Activated CD4-positive, alpha-beta memory T cell treated with anti-CD3 and anti-CD28 coated beads for 36 hours (primary cell): ENCODE results near the gene TTC23. TPM values are rescaled to one million over a fixed set of nuclear protein-coding genes. Genes with fewer than 3 reads are reported as not detected.

Source experiments
- CTCF ChIA-PET: fragments of 350-600 bp; sonication (Branson Sonifier 250); formaldehyde crosslinking; loops from one replicate; lab custom pipeline; 2021; ENCODE audit warnings: antibody characterized with exemption, inconsistent platforms; lab: Charles Lee
- POLR2A ChIA-PET: fragments of 350-600 bp; sonication (Branson Sonifier 250); formaldehyde crosslinking; loops from one replicate; lab custom pipeline; 2021; ENCODE audit warnings: antibody characterized with exemption; lab: Charles Lee
- DNase-seq: peaks from one replicate; pipeline ENCODE4 v3.0.0-alpha.2; 2020
- H3K27ac Mint-ChIP-seq: one replicate; pipeline ENCODE4 v1.8.0; 2021; ENCODE audit warnings: mixed read lengths
- H3K27me3 Mint-ChIP-seq: one replicate; pipeline ENCODE4 v1.8.0; 2021; ENCODE audit warnings: mixed read lengths
- H3K36me3 Mint-ChIP-seq: one replicate; pipeline ENCODE4 v1.8.0; 2021; ENCODE audit warnings: mixed read lengths
- H3K4me1 Mint-ChIP-seq: one replicate; pipeline ENCODE4 v1.8.0; 2021; ENCODE audit warnings: low read depth, mixed read lengths
- H3K4me3 Mint-ChIP-seq: one replicate; pipeline ENCODE4 v1.8.0; 2021; ENCODE audit warnings: mild to moderate bottlenecking, mixed read lengths
- H3K9me3 Mint-ChIP-seq: one replicate; pipeline ENCODE4 v1.8.0; 2021; ENCODE audit warnings: mixed read lengths
- intact Hi-C: fragments of 100-400 bp; cut with micrococcal nuclease; formaldehyde crosslinking; loops from one replicate; pipeline ENCODE4 v1.15.1; 2023
- total RNA-seq, 2 experiments: library from RNA; stranded (reverse); gene quantifications; one replicate each; pipeline ENCODE4 v1.2.3, GENCODE V29; 2021

TTC23 gene
- total RNA-seq, 2 experiments from 2014 or later: 2.8 to 4.1 TPM

- intact Hi-C loops: no loop called here
- CTCF ChIA-PET: no interaction called here
- no peak for DNase-seq
These were observed 61.4 kb downstream of the TTC23 start for GRCh38 chr15:99187936-99188335.

GRCh38 chr15:99185414-99186130, 63.8 kb downstream of the TTC23 start:
- Mint-ChIP-seq H3K4me3 (no peak overlapping the region), H3K9me3 (no peaks in the 10 kb centered on the region), H3K27me3 (peaks cover 4% of the 10 kb centered on the region), H3K4me1 (no peaks in the 10 kb centered on the region), H3K27ac (no peak overlapping the region), H3K36me3 (no peaks in the 10 kb centered on the region)
- CTCF ChIA-PET: no interaction called here
- no peak for DNase-seq
- intact Hi-C loops: no loop called here
- POLR2A ChIA-PET: no interaction called here

More at GRCh38 chr15:99187936-99188335, 61.4 kb downstream of the TTC23 start:
- Mint-ChIP-seq H3K36me3 (no peaks in the 10 kb centered on the region), H3K9me3 (peaks cover 7% of the 10 kb centered on the region), H3K27ac (no peak overlapping the region), H3K4me3 (no peak overlapping the region), H3K27me3 (peaks cover 6% of the 10 kb centered on the region), H3K4me1 (no peaks in the 10 kb centered on the region)
- POLR2A ChIA-PET: no interaction called here

GRCh38 chr15:99182791-99183190, 66.6 kb downstream of the TTC23 start:
- H3K4me1 Mint-ChIP-seq: no peaks in the 10 kb centered on the region
- H3K27me3 Mint-ChIP-seq: peaks cover 2% of the 10 kb centered on the region
- H3K27ac Mint-ChIP-seq: no peak overlapping the region
- no peaks in the 10 kb centered on the region for H3K9me3 Mint-ChIP-seq
- POLR2A ChIA-PET: no interaction called here
- CTCF ChIA-PET: no interaction called here
- intact Hi-C loops: no loop called here
- H3K4me3 Mint-ChIP-seq: no peak overlapping the region
- H3K36me3 Mint-ChIP-seq: no peaks in the 10 kb centered on the region
- DNase-seq: no peak

- no peak for DNase-seq
- POLR2A ChIA-PET: no interaction called here
- CTCF ChIA-PET: no interaction called here
- H3K27me3 Mint-ChIP-seq: peaks cover 2% of the 10 kb centered on the region
- intact Hi-C loops: no loop called here
- no peak overlapping the region for H3K4me3 Mint-ChIP-seq
- no peaks in the 10 kb centered on the region for H3K4me1 Mint-ChIP-seq
- no peaks in the 10 kb centered on the region for H3K9me3 Mint-ChIP-seq
- H3K36me3 Mint-ChIP-seq: no peaks in the 10 kb centered on the region
- no peak overlapping the region for H3K27ac Mint-ChIP-seq
These were observed 67.8 kb downstream of the TTC23 start for GRCh38 chr15:99181545-99181971.

GRCh38 chr15:99180964-99181306, 68.4 kb downstream of the TTC23 start:
- no peak for DNase-seq
- H3K4me3 Mint-ChIP-seq: no peak overlapping the region
- no peaks in the 10 kb centered on the region for H3K36me3 Mint-ChIP-seq
- H3K4me1 Mint-ChIP-seq: no peaks in the 10 kb centered on the region
- H3K27me3 Mint-ChIP-seq: peaks cover 2% of the 10 kb centered on the region
- POLR2A ChIA-PET: no interaction called here
- no peaks in the 10 kb centered on the region for H3K9me3 Mint-ChIP-seq
- intact Hi-C loops: no loop called here
- CTCF ChIA-PET: no interaction called here
- H3K27ac Mint-ChIP-seq: no peak overlapping the region

GRCh38 chr15:99180086-99180963, 69.1 kb downstream of the TTC23 start:
- POLR2A ChIA-PET: no interaction called here
- CTCF ChIA-PET: no interaction called here
- no peaks in the 10 kb centered on the region for H3K4me1 Mint-ChIP-seq
- H3K27me3 Mint-ChIP-seq: peaks cover 2% of the 10 kb centered on the region
- intact Hi-C loops: no loop called here
- H3K4me3 Mint-ChIP-seq: no peak overlapping the region
- H3K36me3 Mint-ChIP-seq: no peaks in the 10 kb centered on the region
- no peak overlapping the region for H3K27ac Mint-ChIP-seq
- H3K9me3 Mint-ChIP-seq: no peaks in the 10 kb centered on the region
- no peak for DNase-seq

GRCh38 chr15:99177679-99178078, 71.7 kb downstream of the TTC23 start:
- intact Hi-C loops: no loop called here
- Mint-ChIP-seq H3K4me1 (no peaks in the 10 kb centered on the region), H3K27me3 (no peaks in the 10 kb centered on the region), H3K36me3 (no peaks in the 10 kb centered on the region), H3K4me3 (no peak overlapping the region), H3K9me3 (no peaks in the 10 kb centered on the region), H3K27ac (no peak overlapping the region)
- no peak for DNase-seq
- ChIA-PET CTCF (interaction anchor here (1.4 kb wide), 1 partner anchor 72 kb away, joined by 4 read pairs; the partner anchor contains the start of gene SYNM), POLR2A (no interaction called here)

- DNase-seq: no peak
- Mint-ChIP-seq H3K36me3 (no peaks in the 10 kb centered on the region), H3K9me3 (no peaks in the 10 kb centered on the region), H3K4me3 (no peak overlapping the region), H3K4me1 (no peaks in the 10 kb centered on the region), H3K27me3 (no peaks in the 10 kb centered on the region), H3K27ac (no peak overlapping the region)
- ChIA-PET POLR2A (no interaction called here), CTCF (no interaction called here)
- intact Hi-C loops: no loop called here
These were observed 72.6 kb downstream of the TTC23 start for GRCh38 chr15:99176757-99177156.

- Mint-ChIP-seq H3K4me1 (no peaks in the 10 kb centered on the region), H3K27me3 (no peaks in the 10 kb centered on the region), H3K9me3 (no peaks in the 10 kb centered on the region), H3K4me3 (no peak overlapping the region), H3K27ac (no peak overlapping the region), H3K36me3 (no peaks in the 10 kb centered on the region)
- intact Hi-C loops: no loop called here
- POLR2A ChIA-PET: no interaction called here
- no peak for DNase-seq
- CTCF ChIA-PET: no interaction called here
These were observed 74.6 kb downstream of the TTC23 start for GRCh38 chr15:99174567-99175395.

- no peak overlapping the region for H3K27ac Mint-ChIP-seq
- H3K4me1 Mint-ChIP-seq: no peaks in the 10 kb centered on the region
- POLR2A ChIA-PET: no interaction called here
- H3K4me3 Mint-ChIP-seq: no peak overlapping the region
- intact Hi-C loops: no loop called here
- no peak for DNase-seq
- H3K27me3 Mint-ChIP-seq: no peaks in the 10 kb centered on the region
- no peaks in the 10 kb centered on the region for H3K36me3 Mint-ChIP-seq
- H3K9me3 Mint-ChIP-seq: no peaks in the 10 kb centered on the region
- CTCF ChIA-PET: interaction anchor here (0.6 kb wide), 1 partner anchor 57 kb away, joined by 3 read pairs; no protein-coding TSS in a partner anchor
These were observed 76.4 kb downstream of the TTC23 start for GRCh38 chr15:99172989-99173388.

GRCh38 chr15:99172171-99172570, 77.2 kb downstream of the TTC23 start:
- DNase-seq: no peak
- POLR2A ChIA-PET: no interaction called here
- intact Hi-C loops: no loop called here

More at GRCh38 chr15:99172171-99172570, 77.2 kb downstream of the TTC23 start:
- CTCF ChIA-PET: interaction anchor here (0.6 kb wide), 1 partner anchor 58 kb away, joined by 3 read pairs; no protein-coding TSS in a partner anchor
- no peak overlapping the region for H3K27ac Mint-ChIP-seq
- H3K9me3 Mint-ChIP-seq: no peaks in the 10 kb centered on the region
- H3K36me3 Mint-ChIP-seq: no peaks in the 10 kb centered on the region
- H3K4me1 Mint-ChIP-seq: no peaks in the 10 kb centered on the region
- no peak overlapping the region for H3K4me3 Mint-ChIP-seq
- no peaks in the 10 kb centered on the region for H3K27me3 Mint-ChIP-seq
